NCI-H2227 (cell line): ENCODE results near the gene PLCH1.

ENCODE experiments used
- DNase-seq: peaks from one replicate; lab custom pipeline; 2025; ENCODE audit not compliant: unreplicated experiment; lab: John Stamatoyannopoulos, UW

PLCH1 gene

GRCh38 chr3:155744626-155745324, at the start of gene PLCH1:
PLCH1 (minus strand) TSS chr3:155745071; CDS start chr3:155704224, 40,847 bp downstream.
- DNase-seq, result peak; percentile 82

- no peak for DNase-seq
Measured at GRCh38 chr3:155792532-155792931, 47.7 kb upstream of the PLCH1 start.

DNA sequence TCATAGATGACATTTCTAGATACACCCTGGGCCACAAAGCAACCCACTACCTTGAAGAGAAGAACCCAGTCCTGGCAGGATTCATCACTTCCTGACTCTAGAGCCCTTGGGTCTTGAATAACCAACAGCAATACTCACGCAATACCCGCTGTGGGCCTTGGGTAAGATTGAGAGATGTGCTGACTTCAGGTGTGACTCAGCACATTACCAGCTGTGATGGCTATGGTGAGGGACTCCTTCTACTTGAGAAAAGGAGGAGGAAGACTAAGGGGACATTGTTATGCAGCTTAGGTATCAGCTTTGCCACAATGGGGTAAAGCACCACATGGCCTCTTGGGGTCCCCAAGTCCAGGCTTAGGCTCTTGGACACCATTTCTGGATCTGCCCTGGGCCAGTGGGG, 46.3 kb upstream of the PLCH1 start:
- DNase-seq, result no peak

DNA sequence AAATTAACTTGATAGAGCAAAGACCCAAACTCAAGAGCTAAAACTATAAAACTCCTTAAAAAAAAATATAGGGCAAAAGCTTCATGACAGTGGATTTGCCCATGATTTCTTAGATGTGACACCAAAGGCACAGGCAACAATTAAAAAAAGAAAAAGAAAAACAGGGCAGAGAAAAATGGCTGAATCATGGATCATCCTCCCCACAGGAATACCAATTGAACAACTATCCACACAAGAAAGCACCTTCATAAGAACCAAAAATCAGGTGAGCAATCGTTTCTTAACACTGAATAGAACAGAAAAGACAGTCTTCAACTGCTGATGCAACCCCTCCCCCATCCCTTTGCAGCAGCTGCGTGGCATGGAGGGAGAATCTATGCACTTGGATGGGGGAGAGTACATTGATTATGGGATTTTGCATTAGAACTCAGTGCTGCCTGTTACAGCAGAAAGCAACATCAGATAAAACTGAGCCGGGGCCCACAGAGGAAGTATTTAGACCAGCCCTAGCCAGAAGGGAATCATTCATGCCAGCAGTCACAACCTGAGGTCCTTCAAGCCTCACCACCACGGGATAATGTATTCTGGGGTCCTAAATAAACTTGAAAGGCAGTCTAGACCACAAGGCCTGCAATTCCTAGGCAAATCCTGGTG, 45.5 kb upstream of the PLCH1 start:
- DNase-seq, result no peak

- no peak for DNase-seq
Measured at GRCh38 chr3:155785662-155786295, 40.9 kb upstream of the PLCH1 start.

- DNase-seq, result no peak
Measured at GRCh38 chr3:155782390-155782953, 37.6 kb upstream of the PLCH1 start.

DNA sequence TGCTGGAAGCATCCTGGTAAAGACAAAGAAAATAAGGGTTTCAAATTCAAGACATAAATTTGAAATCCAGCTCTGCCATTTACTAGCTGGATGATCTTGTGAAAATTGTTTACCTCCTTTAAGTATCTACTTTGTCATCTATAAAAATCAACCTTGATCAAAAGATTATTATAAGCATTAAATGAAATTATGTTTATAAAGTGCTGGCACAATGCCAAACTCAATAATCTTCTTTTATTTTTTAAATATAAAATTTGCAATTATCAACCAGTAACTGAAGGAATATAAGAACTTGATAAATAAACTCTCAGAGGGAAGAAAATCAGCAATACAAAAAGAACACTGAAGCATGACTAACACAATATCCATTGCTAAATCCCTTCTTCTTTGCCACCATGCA, 35.4 kb upstream of the PLCH1 start:
- DNase-seq, result no peak

DNA sequence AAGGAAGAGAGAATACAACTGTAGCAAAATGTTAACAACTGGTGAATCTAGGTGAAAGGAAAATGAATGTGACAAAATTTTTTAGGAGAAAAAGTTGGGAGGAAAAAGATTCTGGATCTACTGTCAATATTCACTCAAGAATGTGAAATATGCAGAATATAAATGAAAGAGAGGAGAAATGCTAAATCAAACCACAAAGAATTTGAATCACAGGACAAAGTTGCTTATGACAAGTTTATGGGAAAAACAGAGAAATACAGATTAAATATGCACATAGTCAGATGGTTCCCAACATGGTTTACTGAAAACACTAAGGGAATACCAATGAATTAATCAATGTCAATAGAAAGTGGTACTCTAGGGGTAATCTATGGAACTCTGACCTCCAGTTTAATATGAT, 33.6 kb upstream of the PLCH1 start:
- DNase-seq, result no peak

- DNase-seq, result no peak
Measured at GRCh38 chr3:155772801-155773200, 27.9 kb upstream of the PLCH1 start.

DNA sequence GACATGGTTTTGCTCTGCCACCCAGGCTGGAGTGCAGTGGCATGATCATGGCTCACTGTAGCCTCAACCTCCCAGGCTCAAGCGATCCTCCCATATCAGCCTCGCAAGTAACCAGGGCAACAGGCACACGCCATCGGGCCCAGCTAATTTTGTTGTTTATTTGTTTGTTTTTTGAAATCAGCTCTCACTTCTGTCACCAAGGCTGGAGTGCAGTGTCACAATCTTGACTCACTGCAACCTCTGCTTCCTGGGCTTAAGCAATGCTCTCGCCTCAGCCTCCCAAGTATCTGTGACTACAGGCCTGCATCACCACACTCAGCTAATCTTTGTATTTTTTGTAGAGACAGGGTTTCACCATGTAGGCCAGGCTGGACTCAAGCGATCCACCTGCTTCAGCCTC, 26.3 kb upstream of the PLCH1 start:
- no peak for DNase-seq

GRCh38 chr3:155766206-155766605, 21.3 kb upstream of the PLCH1 start:
- no peak for DNase-seq

DNA sequence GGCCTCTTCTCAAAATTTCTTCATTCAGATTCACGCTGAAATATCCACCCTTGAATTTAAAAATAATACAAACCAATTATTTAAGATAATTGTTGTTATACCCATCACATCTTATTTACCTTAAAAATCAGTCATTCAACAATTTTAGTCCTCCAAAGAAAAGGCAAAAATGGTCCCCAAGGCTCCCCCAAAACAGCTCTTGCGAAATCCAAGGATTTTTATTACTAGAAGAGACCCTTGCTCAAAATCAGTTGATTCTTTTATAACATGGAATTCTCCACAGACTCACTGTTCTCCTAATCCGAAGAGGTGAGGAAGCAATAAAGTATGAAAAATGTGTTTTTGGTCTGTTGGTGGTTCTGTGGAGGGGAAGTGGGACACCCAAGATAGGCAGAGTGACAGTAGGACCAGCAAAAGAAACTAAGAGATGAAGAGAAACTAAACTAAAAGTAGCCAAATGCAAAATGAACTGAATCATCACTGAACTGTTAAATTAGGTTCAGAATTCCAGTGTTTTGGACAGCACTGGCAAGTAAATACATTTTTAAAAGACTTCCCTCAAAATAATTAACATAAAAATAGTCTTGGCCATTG, 19.1 kb upstream of the PLCH1 start:
- no peak for DNase-seq

- DNase-seq, result no peak
Measured at GRCh38 chr3:155760653-155761052, 15.8 kb upstream of the PLCH1 start.

DNA sequence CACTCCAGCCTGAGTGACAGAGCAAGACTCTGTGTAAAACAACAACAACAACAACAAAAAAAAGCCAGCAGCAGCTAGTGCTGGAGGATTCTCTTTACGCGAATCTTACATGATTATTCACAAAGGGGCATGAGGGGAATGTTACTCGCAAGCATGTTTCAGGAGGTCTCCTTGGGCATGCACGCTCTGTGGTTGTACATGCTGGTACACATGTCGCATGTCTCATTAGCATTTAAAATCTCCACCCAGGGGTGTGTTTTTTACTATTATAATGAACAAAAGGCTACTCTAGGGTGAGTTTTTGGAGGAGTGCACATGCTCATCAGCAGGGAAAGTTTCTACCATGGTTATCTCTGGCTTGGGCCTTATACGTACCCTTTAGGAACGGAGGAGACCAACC, 12.7 kb upstream of the PLCH1 start:
- DNase-seq, result no peak

DNA sequence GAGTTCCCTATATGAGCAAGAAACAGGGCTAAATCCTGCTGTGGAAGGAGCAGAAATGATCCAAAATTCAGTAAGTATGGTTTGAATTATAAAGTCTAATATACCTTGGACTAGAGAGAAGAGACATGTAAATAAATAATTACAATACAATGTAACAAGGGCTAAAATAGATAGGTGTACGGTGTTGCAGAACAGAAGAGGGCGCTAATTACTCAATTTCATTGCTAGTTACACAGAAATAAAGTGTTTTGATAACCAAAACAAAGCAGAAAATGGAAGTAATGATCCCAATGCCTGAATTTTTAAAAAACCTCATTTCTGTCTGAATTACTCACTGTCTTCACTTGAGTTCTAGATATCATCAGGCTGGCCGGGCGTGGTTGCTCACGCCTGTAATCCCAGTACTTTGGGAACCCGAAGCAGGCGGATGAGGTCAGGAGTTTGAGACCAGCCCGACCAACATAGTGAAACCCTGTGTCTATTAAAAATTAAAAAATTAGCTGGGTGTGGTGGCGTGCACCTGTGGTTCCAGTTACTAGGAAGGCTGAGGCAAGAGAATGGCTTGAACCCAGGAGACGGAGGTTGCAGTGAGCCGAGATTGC, 8.3 kb upstream of the PLCH1 start:
- DNase-seq, result peak; percentile 4

DNA sequence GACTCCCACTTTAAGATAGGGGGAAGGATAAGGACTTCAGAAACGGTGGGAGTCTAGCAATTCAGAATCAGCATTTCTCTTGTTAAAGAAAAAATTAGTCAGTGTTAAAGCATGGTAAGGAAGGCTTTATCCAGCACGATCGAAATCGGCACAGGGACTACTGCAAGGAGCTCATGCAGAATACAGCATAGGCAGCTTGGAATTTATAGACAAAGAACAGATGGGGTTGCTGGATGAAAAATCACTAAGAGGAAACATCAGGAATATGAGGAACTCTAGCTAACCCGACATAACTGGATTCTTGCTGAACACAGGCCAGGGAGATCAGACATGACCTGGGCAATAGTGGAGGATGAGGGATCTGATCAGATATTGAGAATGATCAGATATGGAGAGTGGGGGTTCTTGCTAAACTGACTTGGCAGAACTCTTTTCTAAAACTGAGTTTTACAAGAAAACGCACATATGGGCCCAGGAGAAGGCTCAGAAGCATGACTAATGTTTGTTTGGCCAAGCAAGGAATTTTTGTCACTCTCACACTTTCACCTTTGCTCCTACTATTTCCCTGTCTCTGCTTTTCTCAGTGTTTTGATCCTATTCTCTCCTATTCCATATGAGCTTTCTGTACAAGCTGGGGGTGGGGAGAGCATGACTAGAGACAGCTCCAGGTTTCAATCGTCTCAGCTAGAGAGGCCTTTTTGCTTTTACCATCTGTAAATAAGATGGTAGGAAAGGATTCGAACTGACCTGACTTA, 3.9 kb upstream of the PLCH1 start:
- DNase-seq, result no peak

DNA sequence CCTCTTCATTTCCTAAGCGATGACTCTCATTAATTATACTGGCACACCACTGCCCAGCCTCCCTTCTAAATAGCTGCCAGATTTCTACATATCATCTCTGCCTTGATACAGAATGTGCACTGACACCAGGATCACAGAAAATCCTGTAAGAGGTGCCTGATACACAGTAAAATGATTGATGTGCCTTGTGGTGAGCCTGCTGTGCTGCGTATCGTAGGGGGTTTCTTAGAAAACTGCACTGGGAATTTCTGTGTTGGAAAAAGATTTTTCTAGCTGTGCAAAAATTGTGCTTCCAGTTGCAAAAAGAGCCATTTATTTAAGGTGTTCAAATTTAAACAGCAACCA, 3.0 kb upstream of the PLCH1 start:
- DNase-seq, result peak; percentile 25

DNA sequence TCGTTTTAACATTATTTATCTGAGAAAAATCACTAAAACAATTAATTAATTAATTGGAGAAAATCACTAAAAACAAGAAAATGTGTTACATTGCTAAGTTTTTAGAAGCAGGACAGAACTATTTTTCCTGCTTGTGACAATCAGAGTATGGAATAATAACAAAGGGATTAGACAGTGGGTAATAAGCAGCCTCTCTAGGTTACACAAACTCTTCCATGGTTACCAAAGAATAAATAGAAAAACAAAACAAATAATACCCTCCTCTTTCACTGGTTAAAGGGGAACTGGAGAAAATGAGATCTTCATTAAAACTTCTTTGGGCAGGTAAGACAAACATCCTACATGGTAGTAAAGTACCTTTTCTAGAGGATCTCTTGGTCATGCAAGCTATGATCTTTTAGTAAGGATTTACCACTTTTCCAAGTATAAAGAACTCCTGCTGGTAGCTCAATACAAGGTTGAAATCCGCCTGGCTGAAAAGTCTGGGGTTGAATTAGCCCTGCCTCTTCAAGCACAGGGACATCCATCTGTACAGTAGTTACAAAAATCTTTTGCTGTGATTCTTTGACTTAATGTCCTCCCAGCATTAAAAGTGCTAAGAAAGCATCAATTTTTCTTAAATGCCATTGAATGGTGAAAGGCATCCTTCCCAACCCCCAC, 2.5 kb upstream of the PLCH1 start:
- peak; percentile 25 for DNase-seq

GRCh38 chr3:155746703-155747102, 1.8 kb upstream of the PLCH1 start:
- DNase-seq, result no peak
